Measurements from ENCODE around the gene GRM1. TPM values are rescaled to one million over a fixed set of nuclear protein-coding genes. Genes with fewer than 3 reads are reported as not detected.

The GRM1 gene
- total RNA-seq: not detected in 2 replicates

DNA sequence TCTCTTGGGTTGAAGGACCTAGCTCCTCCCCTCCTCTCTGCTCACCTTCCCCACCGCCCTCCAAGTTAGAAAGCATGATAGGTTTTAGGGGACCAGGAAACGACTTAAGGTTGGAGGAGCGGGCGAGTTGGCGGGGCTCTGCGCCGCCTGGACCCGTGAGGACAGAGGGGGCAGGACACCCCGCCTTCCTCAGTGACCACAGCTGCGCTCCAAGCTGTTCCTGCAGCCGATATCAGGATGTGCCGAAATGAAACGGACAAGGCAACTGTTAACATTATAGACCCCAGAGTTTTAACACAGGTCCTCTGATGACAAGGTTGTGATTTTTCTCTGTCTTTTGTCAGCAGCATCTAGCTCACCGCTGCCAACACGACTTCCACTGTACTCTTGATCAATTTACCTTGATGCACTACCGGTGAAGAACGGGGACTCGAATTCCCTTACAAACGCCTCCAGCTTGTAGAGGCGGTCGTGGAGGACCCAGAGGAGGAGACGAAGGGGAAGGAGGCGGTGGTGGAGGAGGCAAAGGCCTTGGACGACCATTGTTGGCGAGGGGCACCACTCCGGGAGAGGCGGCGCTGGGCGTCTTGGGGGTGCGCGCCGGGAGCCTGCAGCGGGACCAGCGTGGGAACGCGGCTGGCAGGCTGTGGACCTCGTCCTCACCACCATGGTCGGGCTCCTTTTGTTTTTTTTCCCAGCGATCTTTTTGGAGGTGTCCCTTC, at the start of gene GRM1:
GRM1 (plus strand) TSS at position 212 of the 722 bp plus-strand sequence; CDS start at position 668, 456 bp downstream.
- Mint-ChIP-seq H3K4me1 (ENCODE audit: low read depth) (no peaks in the 10 kb centered on the region), H3K36me3 (ENCODE audit: low read depth) (no peaks in the 10 kb centered on the region), H3K27me3 (ENCODE audit: insufficient read depth) (peaks cover 27% of the 10 kb centered on the region), H3K27ac (no peak within 1 kb of the TSS), H3K9me3 (no peaks in the 10 kb centered on the region), H3K4me3 (no peak within 1 kb of the TSS)
- intact Hi-C loops (cut with micrococcal nuclease): loop anchor here (1.0 kb wide), 1 partner anchor 65 kb away; the partner anchor contains the start of gene SHPRH
- DNase-seq (ENCODE audit: low spot score): no peak

DNA sequence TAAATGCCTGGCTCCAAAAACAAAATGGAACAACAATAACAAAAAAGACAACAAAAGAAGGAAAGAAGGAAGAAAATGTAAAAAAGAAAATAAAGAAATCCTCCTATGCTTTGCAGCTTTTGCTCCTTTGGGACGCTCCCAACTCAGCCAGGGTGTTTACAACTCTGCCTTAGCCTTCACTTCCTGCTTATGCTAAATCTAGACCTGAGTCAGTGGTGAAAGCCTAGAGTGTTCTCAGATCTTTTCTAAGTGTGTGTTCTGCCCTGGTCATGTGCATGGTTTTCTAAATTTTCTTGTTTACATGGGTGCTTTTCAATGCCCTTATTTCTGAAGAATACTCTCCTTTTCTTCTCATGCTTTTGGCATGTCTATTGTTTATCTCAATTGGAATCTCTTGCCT, 19.5 kb upstream of the GRM1 start:
- H3K36me3 Mint-ChIP-seq (ENCODE audit: low read depth): no peaks in the 10 kb centered on the region
- H3K9me3 Mint-ChIP-seq: peaks cover 10% of the 10 kb centered on the region
- intact Hi-C loops (cut with micrococcal nuclease): no loop called here
- DNase-seq (ENCODE audit: low spot score): no peak
- H3K27ac Mint-ChIP-seq: no peak overlapping the region
- no peak overlapping the region for H3K4me3 Mint-ChIP-seq
- H3K4me1 Mint-ChIP-seq (ENCODE audit: low read depth): no peaks in the 10 kb centered on the region
- no peaks in the 10 kb centered on the region for H3K27me3 Mint-ChIP-seq (ENCODE audit: insufficient read depth)

DNA sequence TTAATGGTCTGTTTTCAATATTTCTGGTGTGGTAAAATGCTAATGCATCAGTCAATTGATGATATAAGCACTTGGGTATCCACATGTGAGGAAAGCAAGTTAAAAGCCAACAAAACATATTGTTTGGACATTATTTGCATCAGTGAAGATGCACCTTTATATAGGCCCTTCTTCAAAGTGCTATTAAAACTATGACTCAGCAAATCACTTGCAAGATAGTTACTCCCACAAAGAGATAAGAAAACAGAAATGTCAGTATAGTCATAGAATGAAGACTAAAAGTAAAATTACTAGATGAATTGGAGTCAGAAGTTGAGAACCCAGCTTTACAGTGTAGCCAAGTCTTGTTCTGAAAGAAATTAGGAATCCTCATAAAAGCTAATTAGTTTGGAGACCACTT, 14.6 kb upstream of the GRM1 start:
- Mint-ChIP-seq H3K36me3 (ENCODE audit: low read depth) (no peaks in the 10 kb centered on the region), H3K4me3 (no peak overlapping the region), H3K9me3 (peaks cover 8% of the 10 kb centered on the region), H3K4me1 (ENCODE audit: low read depth) (no peaks in the 10 kb centered on the region), H3K27me3 (ENCODE audit: insufficient read depth) (no peaks in the 10 kb centered on the region), H3K27ac (no peak overlapping the region)
- DNase-seq (ENCODE audit: low spot score): no peak
- intact Hi-C loops (cut with micrococcal nuclease): no loop called here

DNA sequence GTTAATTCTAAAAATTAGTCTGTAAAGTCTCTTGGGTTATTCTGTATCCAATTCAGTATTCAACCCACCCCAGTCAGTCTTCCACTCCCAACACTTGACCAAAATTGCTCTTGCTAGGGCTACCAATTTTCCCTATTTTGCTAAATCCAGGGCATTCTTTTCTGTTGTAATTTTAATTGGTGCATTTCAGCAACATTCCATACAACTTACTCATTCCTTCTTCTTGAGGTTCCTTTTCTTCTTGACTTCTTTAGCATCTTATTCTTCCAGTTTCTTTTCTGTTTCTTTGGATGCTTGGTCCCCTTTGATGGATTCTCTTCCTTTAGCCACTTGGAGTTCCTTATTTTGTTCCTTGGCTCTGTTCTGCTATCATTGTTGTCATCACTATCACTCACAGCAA, 11.2 kb upstream of the GRM1 start:
- Mint-ChIP-seq H3K27ac (no peak overlapping the region), H3K4me3 (no peak overlapping the region), H3K36me3 (ENCODE audit: low read depth) (no peaks in the 10 kb centered on the region), H3K27me3 (ENCODE audit: insufficient read depth) (no peaks in the 10 kb centered on the region), H3K9me3 (no peaks in the 10 kb centered on the region), H3K4me1 (ENCODE audit: low read depth) (no peaks in the 10 kb centered on the region)
- intact Hi-C loops (cut with micrococcal nuclease): no loop called here
- no peak for DNase-seq (ENCODE audit: low spot score)

DNA sequence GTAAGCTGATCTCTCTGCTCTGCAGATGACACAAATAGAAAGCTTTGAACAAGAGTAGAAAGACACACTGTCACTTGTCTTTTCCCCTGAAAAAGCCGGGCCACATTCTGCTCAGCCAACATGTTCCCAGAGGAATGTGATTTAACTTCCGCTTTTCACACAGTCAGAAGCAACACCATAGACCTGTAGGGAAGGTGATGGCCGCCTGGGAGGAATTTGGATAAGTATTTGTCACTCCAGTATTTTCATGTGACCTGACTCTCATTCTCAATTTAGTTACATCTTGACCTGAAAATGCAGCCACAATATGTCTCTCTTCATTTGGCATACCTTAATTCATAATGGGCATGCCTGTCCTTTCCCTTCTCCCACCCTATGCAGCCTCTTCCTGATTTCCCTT, 2.0 kb upstream of the GRM1 start:
- Mint-ChIP-seq H3K36me3 (ENCODE audit: low read depth) (no peaks in the 10 kb centered on the region), H3K27ac (no peak overlapping the region), H3K27me3 (ENCODE audit: insufficient read depth) (peaks cover 27% of the 10 kb centered on the region), H3K4me1 (ENCODE audit: low read depth) (no peaks in the 10 kb centered on the region), H3K4me3 (no peak overlapping the region), H3K9me3 (no peaks in the 10 kb centered on the region)
- intact Hi-C loops (cut with micrococcal nuclease): no loop called here
- DNase-seq (ENCODE audit: low spot score): no peak

DNA sequence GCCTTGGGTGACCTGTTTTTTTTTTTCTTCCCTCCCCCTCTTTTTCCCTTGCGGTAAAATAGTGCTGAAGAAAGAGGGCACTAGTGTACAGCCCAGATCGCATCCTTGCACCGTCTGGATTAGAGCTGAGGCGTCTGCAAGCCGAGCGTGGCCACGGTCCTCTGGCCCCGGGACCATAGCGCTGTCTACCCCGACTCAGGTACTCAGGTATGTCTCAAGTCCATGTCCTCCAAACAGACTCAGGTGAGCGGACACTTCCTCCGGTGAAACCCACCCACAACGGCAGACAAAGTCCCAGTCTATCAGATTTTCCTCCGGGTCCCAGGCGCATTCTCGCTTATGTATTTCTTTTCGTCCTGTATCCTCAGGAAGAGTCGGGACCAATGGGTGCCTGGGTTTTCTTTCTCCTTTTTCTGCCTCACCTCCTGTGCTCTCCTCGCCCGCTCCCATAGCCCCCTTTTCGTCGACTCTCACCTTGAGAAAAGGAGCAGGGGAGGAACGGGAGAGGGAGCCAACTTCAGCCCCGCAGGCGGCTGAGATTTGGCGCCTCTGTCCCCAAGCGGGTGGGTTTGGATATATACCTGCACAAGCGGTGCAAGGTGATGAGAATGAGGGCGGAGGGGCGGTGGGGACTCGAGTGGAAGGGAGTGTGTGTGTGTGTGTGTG, 1.1 kb upstream of the GRM1 start:
- H3K4me1 Mint-ChIP-seq (ENCODE audit: low read depth): no peaks in the 10 kb centered on the region
- no peaks in the 10 kb centered on the region for H3K36me3 Mint-ChIP-seq (ENCODE audit: low read depth)
- intact Hi-C loops (cut with micrococcal nuclease): loop anchor here (1.0 kb wide), 1 partner anchor 63 kb away; the partner anchor contains the start of gene SHPRH
- no peak overlapping the region for H3K4me3 Mint-ChIP-seq
- no peak for DNase-seq (ENCODE audit: low spot score)
- no peak overlapping the region for H3K27ac Mint-ChIP-seq
- H3K27me3 Mint-ChIP-seq (ENCODE audit: insufficient read depth): peaks cover 27% of the 10 kb centered on the region
- no peaks in the 10 kb centered on the region for H3K9me3 Mint-ChIP-seq

DNA sequence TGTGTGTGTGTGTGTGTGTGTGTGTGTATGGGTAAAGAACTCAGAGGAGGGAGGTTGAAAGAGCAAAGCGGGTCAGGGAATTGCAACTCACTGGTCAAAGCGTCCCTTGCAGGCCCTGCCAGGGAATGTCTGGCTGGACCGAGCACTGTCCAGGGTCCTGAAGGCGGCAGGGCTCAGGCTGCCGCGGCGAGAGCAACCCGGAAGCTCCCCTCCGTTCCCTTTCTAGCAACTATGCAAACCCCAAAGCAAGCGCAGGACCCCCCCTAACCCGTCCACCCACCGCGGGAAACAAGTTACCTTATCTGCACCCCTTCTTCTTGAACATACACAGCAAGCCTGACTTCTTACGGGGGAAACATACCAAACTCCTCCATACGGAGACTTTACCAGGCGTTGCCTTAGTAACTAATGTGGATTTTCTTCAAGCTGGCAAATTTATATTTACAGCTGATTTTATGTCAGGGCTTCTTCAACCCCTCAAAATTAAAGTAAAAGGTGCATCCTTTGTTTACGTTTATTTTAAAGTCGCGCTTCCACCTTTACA, 538 bp upstream of the GRM1 start:
- no peak overlapping the region for H3K27ac Mint-ChIP-seq
- no peaks in the 10 kb centered on the region for H3K4me1 Mint-ChIP-seq (ENCODE audit: low read depth)
- no peak for DNase-seq (ENCODE audit: low spot score)
- H3K4me3 Mint-ChIP-seq: no peak overlapping the region
- no peaks in the 10 kb centered on the region for H3K36me3 Mint-ChIP-seq (ENCODE audit: low read depth)
- intact Hi-C loops (cut with micrococcal nuclease): loop anchor here (1.0 kb wide), 1 partner anchor 64 kb away; the partner anchor contains the start of gene SHPRH
- no peaks in the 10 kb centered on the region for H3K9me3 Mint-ChIP-seq
- H3K27me3 Mint-ChIP-seq (ENCODE audit: insufficient read depth): peaks cover 27% of the 10 kb centered on the region

DNA sequence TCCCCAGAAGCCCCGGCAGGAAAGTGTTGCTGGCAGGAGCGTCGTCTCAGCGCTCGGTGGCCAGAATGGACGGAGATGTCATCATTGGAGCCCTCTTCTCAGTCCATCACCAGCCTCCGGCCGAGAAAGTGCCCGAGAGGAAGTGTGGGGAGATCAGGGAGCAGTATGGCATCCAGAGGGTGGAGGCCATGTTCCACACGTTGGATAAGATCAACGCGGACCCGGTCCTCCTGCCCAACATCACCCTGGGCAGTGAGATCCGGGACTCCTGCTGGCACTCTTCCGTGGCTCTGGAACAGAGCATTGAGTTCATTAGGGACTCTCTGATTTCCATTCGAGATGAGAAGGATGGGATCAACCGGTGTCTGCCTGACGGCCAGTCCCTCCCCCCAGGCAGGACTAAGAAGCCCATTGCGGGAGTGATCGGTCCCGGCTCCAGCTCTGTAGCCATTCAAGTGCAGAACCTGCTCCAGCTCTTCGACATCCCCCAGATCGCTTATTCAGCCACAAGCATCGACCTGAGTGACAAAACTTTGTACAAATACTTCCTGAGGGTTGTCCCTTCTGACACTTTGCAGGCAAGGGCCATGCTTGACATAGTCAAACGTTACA, 817 bp downstream of the GRM1 start:
- H3K27ac Mint-ChIP-seq: no peak overlapping the region
- no peak overlapping the region for H3K4me3 Mint-ChIP-seq
- no peaks in the 10 kb centered on the region for H3K9me3 Mint-ChIP-seq
- H3K27me3 Mint-ChIP-seq (ENCODE audit: insufficient read depth): peaks cover 27% of the 10 kb centered on the region
- DNase-seq (ENCODE audit: low spot score): no peak
- no peaks in the 10 kb centered on the region for H3K36me3 Mint-ChIP-seq (ENCODE audit: low read depth)
- intact Hi-C loops (cut with micrococcal nuclease): no loop called here
- no peaks in the 10 kb centered on the region for H3K4me1 Mint-ChIP-seq (ENCODE audit: low read depth)

DNA sequence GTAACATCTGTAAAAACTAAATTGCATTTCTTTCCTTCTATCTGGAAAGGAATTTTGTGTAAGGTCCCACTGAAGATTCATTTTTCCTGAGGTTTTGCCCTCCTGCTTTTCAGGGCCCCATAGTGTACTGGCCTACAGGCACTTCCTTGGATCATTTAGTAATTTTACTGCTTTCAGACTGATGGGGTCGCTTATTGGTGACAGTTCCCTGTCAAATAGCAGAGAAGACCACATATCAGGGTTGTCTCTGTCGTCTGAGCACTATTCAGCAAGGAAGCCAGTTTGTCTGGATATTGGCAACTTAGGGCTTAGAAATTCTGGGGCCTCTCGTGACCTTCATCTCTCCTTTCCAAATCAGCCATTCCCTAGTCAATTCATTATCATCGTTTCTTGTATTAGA, 3.5 kb downstream of the GRM1 start:
- H3K27me3 Mint-ChIP-seq (ENCODE audit: insufficient read depth): peaks cover 23% of the 10 kb centered on the region
- H3K9me3 Mint-ChIP-seq: no peaks in the 10 kb centered on the region
- no peaks in the 10 kb centered on the region for H3K36me3 Mint-ChIP-seq (ENCODE audit: low read depth)
- no peaks in the 10 kb centered on the region for H3K4me1 Mint-ChIP-seq (ENCODE audit: low read depth)
- DNase-seq (ENCODE audit: low spot score): no peak
- intact Hi-C loops (cut with micrococcal nuclease): no loop called here
- H3K27ac Mint-ChIP-seq: no peak overlapping the region
- H3K4me3 Mint-ChIP-seq: no peak overlapping the region

DNA sequence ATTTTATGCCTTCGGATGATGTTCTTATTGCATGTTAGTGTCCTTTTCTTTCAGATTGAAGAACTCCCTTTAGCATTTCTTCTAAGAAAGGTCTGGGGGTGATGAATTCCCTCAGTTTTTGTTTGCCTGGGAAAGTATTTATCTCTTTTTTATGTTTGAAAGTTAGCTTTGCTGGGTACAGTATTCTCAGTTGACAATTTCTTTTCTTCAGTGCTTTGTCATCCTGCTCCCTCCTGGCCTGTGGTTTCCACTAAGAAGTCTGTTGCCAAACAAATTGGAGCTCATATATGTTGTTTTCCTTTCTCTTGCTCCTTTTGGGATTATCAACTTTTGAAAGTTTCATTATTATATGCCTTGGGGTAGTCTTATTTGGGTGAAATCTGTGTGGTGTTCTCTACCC, 11.5 kb downstream of the GRM1 start:
- no peak overlapping the region for H3K4me3 Mint-ChIP-seq
- no peaks in the 10 kb centered on the region for H3K36me3 Mint-ChIP-seq (ENCODE audit: low read depth)
- H3K27me3 Mint-ChIP-seq (ENCODE audit: insufficient read depth): peaks cover 4% of the 10 kb centered on the region
- no peak for DNase-seq (ENCODE audit: low spot score)
- intact Hi-C loops (cut with micrococcal nuclease): no loop called here
- no peak overlapping the region for H3K27ac Mint-ChIP-seq
- peaks cover 13% of the 10 kb centered on the region for H3K9me3 Mint-ChIP-seq
- H3K4me1 Mint-ChIP-seq (ENCODE audit: low read depth): no peaks in the 10 kb centered on the region

DNA sequence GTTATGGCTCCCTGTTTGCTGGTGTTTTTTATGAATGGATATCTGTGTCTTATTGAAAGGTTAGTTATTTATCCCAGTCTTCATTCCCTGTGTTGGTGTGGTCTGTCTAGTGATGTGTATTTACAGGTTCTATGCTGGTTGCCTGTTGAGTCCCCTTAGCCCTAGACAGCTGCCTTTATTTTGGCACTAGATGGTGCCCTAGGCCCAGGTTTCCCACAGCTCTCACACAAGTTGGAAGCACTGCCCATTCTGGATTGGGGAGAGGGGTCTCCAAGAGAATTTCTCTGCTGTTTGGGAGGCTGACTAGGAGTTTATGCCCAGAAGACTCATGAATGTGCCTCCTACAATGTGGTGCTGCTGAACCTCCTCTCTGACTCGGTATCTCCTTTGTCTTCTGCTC, 12.4 kb downstream of the GRM1 start:
- no peak for DNase-seq (ENCODE audit: low spot score)
- H3K27ac Mint-ChIP-seq: no peak overlapping the region
- H3K36me3 Mint-ChIP-seq (ENCODE audit: low read depth): no peaks in the 10 kb centered on the region
- H3K9me3 Mint-ChIP-seq: peaks cover 13% of the 10 kb centered on the region
- H3K4me3 Mint-ChIP-seq: no peak overlapping the region
- H3K27me3 Mint-ChIP-seq (ENCODE audit: insufficient read depth): peaks cover 4% of the 10 kb centered on the region
- H3K4me1 Mint-ChIP-seq (ENCODE audit: low read depth): no peaks in the 10 kb centered on the region
- intact Hi-C loops (cut with micrococcal nuclease): no loop called here

DNA sequence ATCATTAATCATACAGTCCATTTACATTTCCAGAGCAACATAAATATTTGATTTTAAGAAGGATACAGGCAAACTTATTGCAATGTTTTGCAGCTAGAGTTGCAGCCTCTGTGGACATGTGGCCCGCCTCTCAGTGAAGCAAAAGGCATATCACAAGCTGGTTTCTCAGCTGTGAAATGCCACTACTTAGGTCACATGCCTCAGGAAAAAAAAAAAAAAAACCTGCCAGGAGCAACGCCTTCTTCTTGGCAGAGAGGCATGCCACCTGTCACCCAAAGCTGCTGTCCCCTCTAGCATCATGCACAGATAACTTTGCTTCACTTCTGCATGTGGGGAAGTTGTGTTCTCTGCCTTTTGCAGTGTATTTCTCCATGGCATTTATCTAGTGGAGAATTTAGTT, 18.5 kb downstream of the GRM1 start:
- H3K4me1 Mint-ChIP-seq (ENCODE audit: low read depth): no peaks in the 10 kb centered on the region
- intact Hi-C loops (cut with micrococcal nuclease): no loop called here
- H3K4me3 Mint-ChIP-seq: no peak overlapping the region
- H3K27ac Mint-ChIP-seq: no peak overlapping the region
- DNase-seq (ENCODE audit: low spot score): no peak
- no peaks in the 10 kb centered on the region for H3K27me3 Mint-ChIP-seq (ENCODE audit: insufficient read depth)
- no peaks in the 10 kb centered on the region for H3K36me3 Mint-ChIP-seq (ENCODE audit: low read depth)
- no peaks in the 10 kb centered on the region for H3K9me3 Mint-ChIP-seq

DNA sequence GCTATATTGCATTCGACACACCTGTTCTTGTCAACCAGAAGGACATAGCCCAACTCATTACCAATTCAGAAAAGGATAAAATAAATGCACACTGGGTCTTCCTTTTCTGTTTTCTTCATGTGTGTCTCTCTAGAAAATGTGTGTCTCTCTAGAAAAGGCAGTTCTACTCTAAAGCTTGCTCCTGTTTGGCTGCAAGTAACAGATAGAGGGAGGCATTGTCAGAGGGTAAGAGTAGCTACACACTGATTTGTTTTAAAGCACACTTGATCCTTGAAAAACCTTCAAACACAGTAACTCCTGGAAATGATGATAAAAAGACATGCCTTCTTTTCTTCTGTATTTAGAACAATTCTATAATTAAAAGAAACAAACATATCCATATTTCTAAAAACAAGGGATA, 21.3 kb downstream of the GRM1 start:
- H3K36me3 Mint-ChIP-seq (ENCODE audit: low read depth): no peaks in the 10 kb centered on the region

More for the DNA sequence above, 21.3 kb downstream of the GRM1 start:
- no peaks in the 10 kb centered on the region for H3K9me3 Mint-ChIP-seq
- H3K4me1 Mint-ChIP-seq (ENCODE audit: low read depth): no peaks in the 10 kb centered on the region
- DNase-seq (ENCODE audit: low spot score): no peak
- no peaks in the 10 kb centered on the region for H3K27me3 Mint-ChIP-seq (ENCODE audit: insufficient read depth)
- intact Hi-C loops (cut with micrococcal nuclease): no loop called here
- H3K4me3 Mint-ChIP-seq: no peak overlapping the region
- H3K27ac Mint-ChIP-seq: no peak overlapping the region

Measured in activated T-helper 1 cell treated with anti-CD3 and anti-CD28 coated beads, Interleukin-12 subunit alpha, Interleukin-12 subunit beta, Interleukin-2, Interleukin-4 antibody, amounts not matched to agents 30 ng/mL and 10 ng/mL and 1 ng/mL, durations not matched to agents 14 hours and 24 hours and 36 hours (primary cell).